Stimulated activated CD8-positive, alpha-beta memory T cell treated with anti-CD3 and anti-CD28 coated beads, Interleukin-12 subunit alpha, Interleukin-12 subunit beta, amount 100 ng/mL, for 24 hours (primary cell): Measurements from ENCODE around the gene TMEM158.

Experiments used
- DNase-seq: peaks from one replicate; pipeline ENCODE4 v3.0.0-alpha.2; 2020; ENCODE audit errors: extremely low read depth

Gene TMEM158

GRCh38 chr3:45199837-45200648 lies 26.0 kb downstream of the TMEM158 start:
- no peak for DNase-seq

- no peak for DNase-seq
These were observed 27.5 kb downstream of the TMEM158 start for GRCh38 chr3:45198264-45199260.

- DNase-seq, result no peak
These were observed 31.3 kb downstream of the TMEM158 start for GRCh38 chr3:45194791-45195190.

GRCh38 chr3:45191924-45192417 lies 34.1 kb downstream of the TMEM158 start:
- no peak for DNase-seq

- no peak for DNase-seq
These were observed 34.7 kb downstream of the TMEM158 start for GRCh38 chr3:45191424-45191823.

- DNase-seq, result no peak
These were observed 37.1 kb downstream of the TMEM158 start for GRCh38 chr3:45188719-45189659.

- DNase-seq, result no peak
These were observed 38.4 kb downstream of the TMEM158 start for GRCh38 chr3:45187694-45188141.

- no peak for DNase-seq
These were observed 39.2 kb downstream of the TMEM158 start for GRCh38 chr3:45186871-45187270.

- no peak for DNase-seq
These were observed 40.6 kb downstream of the TMEM158 start for GRCh38 chr3:45185461-45185860.

- no peak for DNase-seq
These were observed 41.0 kb downstream of the TMEM158 start for GRCh38 chr3:45185052-45185451.

GRCh38 chr3:45183872-45184262 lies 42.2 kb downstream of the TMEM158 start:
- no peak for DNase-seq

GRCh38 chr3:45182915-45183871 lies 42.9 kb downstream of the TMEM158 start:
- no peak for DNase-seq

GRCh38 chr3:45181496-45181895 lies 44.6 kb downstream of the TMEM158 start:
- DNase-seq, result no peak

GRCh38 chr3:45180899-45181298 lies 45.2 kb downstream of the TMEM158 start:
- DNase-seq, result no peak

GRCh38 chr3:45180051-45180450 lies 46.0 kb downstream of the TMEM158 start:
- DNase-seq, result no peak

GRCh38 chr3:45179163-45179562 lies 46.9 kb downstream of the TMEM158 start:
- no peak for DNase-seq

GRCh38 chr3:45178183-45179023 lies 47.7 kb downstream of the TMEM158 start:
- DNase-seq, result no peak

GRCh38 chr3:45176912-45177311 lies 49.2 kb downstream of the TMEM158 start:
- DNase-seq, result no peak
